MCF 10A (cell line): Measurements from ENCODE around the gene SPATA25. TPM values are rescaled to one million over a fixed set of nuclear protein-coding genes. Genes with fewer than 3 reads are reported as not detected.

Experiments used
- BruUV-seq: library from RNA; stranded (reverse); fragments of 400-500 nt; replicated peaks from 2 replicates; lab custom pipeline; 2021; lab: Mats Ljungman, UMichigan
- CTCF ChIA-PET: fragments of 300-600 bp; sonication (Branson Sonifier 250); formaldehyde crosslinking; extraction: SDS; loops from one replicate; lab custom pipeline; 2021; ENCODE audit warnings: antibody characterized with exemption, inconsistent platforms; lab: Yijun Ruan, JAX
- POLR2A ChIA-PET: fragments of 300-600, 350-650 bp; sonication (Branson Sonifier 250); formaldehyde crosslinking; extraction: SDS; loops from one replicate; lab custom pipeline; 2020; ENCODE audit warnings: antibody characterized with exemption, inconsistent platforms; lab: Yijun Ruan, JAX
- DNase-seq: peaks from one replicate; pipeline ENCODE4 v3.0.0-alpha.2; 2018; ENCODE audit not compliant: unreplicated experiment
- H3K27ac Mint-ChIP-seq: one replicate; pipeline ENCODE4 v1.8.0; 2022; ENCODE audit warnings: mild to moderate bottlenecking, low read depth, mixed read lengths; ENCODE audit not compliant: unreplicated experiment
- H3K27me3 Mint-ChIP-seq: one replicate; pipeline ENCODE4 v1.8.0; 2022; ENCODE audit warnings: mixed read lengths; ENCODE audit not compliant: insufficient read depth, unreplicated experiment
- H3K36me3 Mint-ChIP-seq: one replicate; pipeline ENCODE4 v1.8.0; 2022; ENCODE audit warnings: mild to moderate bottlenecking, moderate library complexity, mixed read lengths; ENCODE audit not compliant: insufficient read depth, unreplicated experiment
- H3K4me1 Mint-ChIP-seq: one replicate; pipeline ENCODE4 v1.8.0; 2022; ENCODE audit warnings: mixed read lengths; ENCODE audit not compliant: insufficient read depth, unreplicated experiment
- H3K4me3 Mint-ChIP-seq: one replicate; pipeline ENCODE4 v1.8.0; 2022; ENCODE audit warnings: mild to moderate bottlenecking, moderate library complexity, mixed read lengths; ENCODE audit not compliant: unreplicated experiment
- H3K9me3 Mint-ChIP-seq: one replicate; pipeline ENCODE4 v1.8.0; 2022; ENCODE audit warnings: mixed read lengths; ENCODE audit not compliant: unreplicated experiment
- intact Hi-C: fragments of 100-400 bp; cut with micrococcal nuclease; formaldehyde crosslinking; loops from 2 replicates; pipeline ENCODE4 v1.14.1; 2022
- total RNA-seq: library from RNA; stranded (reverse); gene quantifications from 2 replicates; pipeline ENCODE4 v1.2.3, GENCODE V29; 2022
- TF ChIP-seq, protein P1 (sequence below): fragments of 200-600 bp; IDR thresholded peaks from one replicate; pipeline ENCODE4 v1.8.0; 2022; ENCODE audit warnings: antibody characterized with exemption, mild to moderate bottlenecking; ENCODE audit not compliant: unreplicated experiment

Gene SPATA25
- total RNA-seq, 1 experiment from 2014 or later: 0.72 TPM

DNA sequence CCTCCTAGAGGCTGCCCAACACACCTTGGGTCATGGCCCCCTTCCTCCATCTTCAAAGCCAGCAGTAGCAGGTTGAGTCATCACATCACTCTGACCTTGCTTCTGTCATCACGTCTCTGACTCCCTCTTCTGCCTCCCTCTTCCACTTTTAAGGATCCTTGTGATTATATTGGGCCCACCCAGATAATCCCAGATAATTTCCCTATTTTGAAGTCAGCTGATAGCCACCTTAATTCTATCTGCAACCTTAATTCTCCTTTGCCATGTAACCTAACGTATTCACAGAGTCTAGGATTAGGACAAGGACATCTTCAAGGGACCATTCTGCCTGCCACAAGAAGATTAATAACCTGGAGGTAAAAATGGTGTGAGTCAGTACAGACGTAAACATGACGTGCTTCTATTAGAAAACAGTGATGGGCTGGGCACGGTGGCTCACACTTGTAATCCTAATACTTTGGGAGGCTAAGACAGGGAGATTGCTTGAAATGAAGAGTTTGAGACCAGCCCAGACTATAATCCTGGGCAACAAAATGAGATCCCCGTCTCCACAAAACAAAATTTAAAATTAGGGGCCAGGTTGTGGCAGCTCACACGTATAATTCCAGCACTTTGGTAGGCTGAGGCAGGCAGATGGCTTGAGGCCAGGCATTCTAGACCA, 26.7 kb downstream of the SPATA25 start:
- DNase-seq: no peak
- Mint-ChIP-seq H3K4me3 (no peak overlapping the region), H3K4me1 (peaks cover 16% of the 10 kb centered on the region), H3K27ac (no peak overlapping the region), H3K27me3 (no peaks in the 10 kb centered on the region), H3K9me3 (no peaks in the 10 kb centered on the region), H3K36me3 (peaks cover 6% of the 10 kb centered on the region)
- ChIA-PET CTCF (interaction anchor here (0.9 to 1.5 kb wide), 2 partner anchors 13 to 62 kb away, joined by 4 to 6 read pairs; no protein-coding TSS in a partner anchor), POLR2A (interaction anchor here (0.9 to 1.4 kb wide), 2 partner anchors 20 to 52 kb away, joined by 3 to 9 read pairs; partner anchors contain the start of gene ZSWIM1)
- TF ChIP-seq, protein P1, sequence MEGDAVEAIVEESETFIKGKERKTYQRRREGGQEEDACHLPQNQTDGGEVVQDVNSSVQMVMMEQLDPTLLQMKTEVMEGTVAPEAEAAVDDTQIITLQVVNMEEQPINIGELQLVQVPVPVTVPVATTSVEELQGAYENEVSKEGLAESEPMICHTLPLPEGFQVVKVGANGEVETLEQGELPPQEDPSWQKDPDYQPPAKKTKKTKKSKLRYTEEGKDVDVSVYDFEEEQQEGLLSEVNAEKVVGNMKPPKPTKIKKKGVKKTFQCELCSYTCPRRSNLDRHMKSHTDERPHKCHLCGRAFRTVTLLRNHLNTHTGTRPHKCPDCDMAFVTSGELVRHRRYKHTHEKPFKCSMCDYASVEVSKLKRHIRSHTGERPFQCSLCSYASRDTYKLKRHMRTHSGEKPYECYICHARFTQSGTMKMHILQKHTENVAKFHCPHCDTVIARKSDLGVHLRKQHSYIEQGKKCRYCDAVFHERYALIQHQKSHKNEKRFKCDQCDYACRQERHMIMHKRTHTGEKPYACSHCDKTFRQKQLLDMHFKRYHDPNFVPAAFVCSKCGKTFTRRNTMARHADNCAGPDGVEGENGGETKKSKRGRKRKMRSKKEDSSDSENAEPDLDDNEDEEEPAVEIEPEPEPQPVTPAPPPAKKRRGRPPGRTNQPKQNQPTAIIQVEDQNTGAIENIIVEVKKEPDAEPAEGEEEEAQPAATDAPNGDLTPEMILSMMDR: no peak
- intact Hi-C loops: no loop called here
- no TSS peak for BruUV-seq

GRCh38 chr20:45859916-45860315, 27.5 kb downstream of the SPATA25 start:
- POLR2A ChIA-PET: interaction anchor here (0.9 kb wide), 1 partner anchor 21 kb away, joined by 3 read pairs; the partner anchor contains the start of gene ZSWIM1
- no TSS peak for BruUV-seq
- Mint-ChIP-seq H3K4me3 (no peak overlapping the region), H3K27me3 (no peaks in the 10 kb centered on the region), H3K27ac (no peak overlapping the region), H3K9me3 (no peaks in the 10 kb centered on the region), H3K4me1 (peaks cover 16% of the 10 kb centered on the region), H3K36me3 (peaks cover 9% of the 10 kb centered on the region)
- CTCF ChIA-PET: no interaction called here
- intact Hi-C loops: no loop called here
- TF ChIP-seq, protein P1: no peak
- DNase-seq: no peak

GRCh38 chr20:45857882-45858216, 29.6 kb downstream of the SPATA25 start:
- DNase-seq: no peak
- Mint-ChIP-seq H3K27ac (peak overlapping the region; percentile 92), H3K9me3 (no peaks in the 10 kb centered on the region), H3K36me3 (peaks cover 16% of the 10 kb centered on the region), H3K4me3 (peak overlapping the region; percentile 92), H3K4me1 (peaks cover 16% of the 10 kb centered on the region), H3K27me3 (no peaks in the 10 kb centered on the region)
- TF ChIP-seq, protein P1: no peak
- ChIA-PET POLR2A (interaction anchor here (0.6 to 4.1 kb wide), 8 partner anchors 10 to 1813 kb away, joined by 3 to 40 read pairs (median 10); partner anchors contain the start of genes CTSA, NEURL2, PCIF1 and SNX21), CTCF (interaction anchor here (0.7 to 1.0 kb wide), 2 partner anchors 24 to 112 kb away, joined by 3 to 4 read pairs; no protein-coding TSS in a partner anchor)
- BruUV-seq: no TSS peak
- intact Hi-C loops: loop anchor here (2.0 kb wide), 1 partner anchor 77 kb away; the partner anchor contains the start of gene PCIF1
